ENCODE data around the gene TMEM50A. TPM values are rescaled to one million over a fixed set of nuclear protein-coding genes. Genes with fewer than 3 reads are reported as not detected.
"Not testable (repeated sequence)": the region's sequence is repeated elsewhere in the genome, so short reads cannot be mapped to it uniquely, and the experiment has no call there.

Gene TMEM50A
- total RNA-seq, 3 donors from 2014 or later (not counting 1 experiment from before 2014, with no cell fraction given), result 99.9 to 117 (median 107) TPM

DNA sequence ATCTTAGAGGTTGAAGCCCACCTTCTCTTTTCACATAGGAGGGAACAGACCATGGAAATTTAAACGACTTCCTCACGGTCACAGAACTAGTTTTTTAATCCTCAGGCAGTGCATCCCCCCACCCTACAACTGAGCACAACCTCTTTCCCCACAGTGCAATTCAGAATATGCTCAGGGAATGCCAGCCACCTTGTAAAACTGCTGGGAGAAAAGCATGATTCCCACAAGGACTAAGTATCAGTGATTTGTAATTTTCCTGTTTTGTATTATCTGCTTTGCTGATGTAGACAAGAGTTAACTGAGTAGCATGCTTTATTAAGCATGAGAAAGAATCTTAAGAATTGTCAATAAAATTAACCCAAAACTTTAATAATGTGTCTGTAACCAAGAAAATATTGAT, 23.8 kb downstream of the TMEM50A start:
- H3K4me3 Mint-ChIP-seq, result no peak overlapping the region
- 90% methylated on average over 2 of the region's 2 CpGs for WGBS (ENCODE audit: insufficient coverage)
- no peaks in the 10 kb centered on the region for H3K27me3 Mint-ChIP-seq (ENCODE audit: low read depth in 2 of 2)
- Histone ChIP-seq H3K36me3 (ENCODE audit: control insufficient read depth, insufficient read depth, low read length) (peaks cover 44% of the 10 kb centered on the region), H3K9me3 (ENCODE audit: control insufficient read depth, insufficient read depth, low read length) (no peaks in the 10 kb centered on the region), H3K27me3 (ENCODE audit: control insufficient read depth, insufficient read depth, low read length) (no peaks in the 10 kb centered on the region), H3K4me3 (ENCODE audit: low read length) (no peak overlapping the region), H3K27ac (ENCODE audit: low read length) (peak overlapping the region; percentile 14), H3K4me1 (ENCODE audit: control insufficient read depth, insufficient read depth, low read length) (no peaks in the 10 kb centered on the region)
- TF ChIP-seq, protein P1, sequence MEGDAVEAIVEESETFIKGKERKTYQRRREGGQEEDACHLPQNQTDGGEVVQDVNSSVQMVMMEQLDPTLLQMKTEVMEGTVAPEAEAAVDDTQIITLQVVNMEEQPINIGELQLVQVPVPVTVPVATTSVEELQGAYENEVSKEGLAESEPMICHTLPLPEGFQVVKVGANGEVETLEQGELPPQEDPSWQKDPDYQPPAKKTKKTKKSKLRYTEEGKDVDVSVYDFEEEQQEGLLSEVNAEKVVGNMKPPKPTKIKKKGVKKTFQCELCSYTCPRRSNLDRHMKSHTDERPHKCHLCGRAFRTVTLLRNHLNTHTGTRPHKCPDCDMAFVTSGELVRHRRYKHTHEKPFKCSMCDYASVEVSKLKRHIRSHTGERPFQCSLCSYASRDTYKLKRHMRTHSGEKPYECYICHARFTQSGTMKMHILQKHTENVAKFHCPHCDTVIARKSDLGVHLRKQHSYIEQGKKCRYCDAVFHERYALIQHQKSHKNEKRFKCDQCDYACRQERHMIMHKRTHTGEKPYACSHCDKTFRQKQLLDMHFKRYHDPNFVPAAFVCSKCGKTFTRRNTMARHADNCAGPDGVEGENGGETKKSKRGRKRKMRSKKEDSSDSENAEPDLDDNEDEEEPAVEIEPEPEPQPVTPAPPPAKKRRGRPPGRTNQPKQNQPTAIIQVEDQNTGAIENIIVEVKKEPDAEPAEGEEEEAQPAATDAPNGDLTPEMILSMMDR (IDR thresholded peaks at IDR 0.05), result no peak
- no peak for ATAC-seq
- no peak for DNase-seq
- H3K9me3 Mint-ChIP-seq, result no peaks in the 10 kb centered on the region
- H3K27ac Mint-ChIP-seq, result peak overlapping the region; percentile 24 to 53
- H3K36me3 Mint-ChIP-seq, result no peaks in the 10 kb centered on the region
- peaks cover 5 to 11% of the 10 kb centered on the region in 2 donors for H3K4me1 Mint-ChIP-seq
- intact Hi-C loops (cut with micrococcal nuclease), result no loop called here

DNA sequence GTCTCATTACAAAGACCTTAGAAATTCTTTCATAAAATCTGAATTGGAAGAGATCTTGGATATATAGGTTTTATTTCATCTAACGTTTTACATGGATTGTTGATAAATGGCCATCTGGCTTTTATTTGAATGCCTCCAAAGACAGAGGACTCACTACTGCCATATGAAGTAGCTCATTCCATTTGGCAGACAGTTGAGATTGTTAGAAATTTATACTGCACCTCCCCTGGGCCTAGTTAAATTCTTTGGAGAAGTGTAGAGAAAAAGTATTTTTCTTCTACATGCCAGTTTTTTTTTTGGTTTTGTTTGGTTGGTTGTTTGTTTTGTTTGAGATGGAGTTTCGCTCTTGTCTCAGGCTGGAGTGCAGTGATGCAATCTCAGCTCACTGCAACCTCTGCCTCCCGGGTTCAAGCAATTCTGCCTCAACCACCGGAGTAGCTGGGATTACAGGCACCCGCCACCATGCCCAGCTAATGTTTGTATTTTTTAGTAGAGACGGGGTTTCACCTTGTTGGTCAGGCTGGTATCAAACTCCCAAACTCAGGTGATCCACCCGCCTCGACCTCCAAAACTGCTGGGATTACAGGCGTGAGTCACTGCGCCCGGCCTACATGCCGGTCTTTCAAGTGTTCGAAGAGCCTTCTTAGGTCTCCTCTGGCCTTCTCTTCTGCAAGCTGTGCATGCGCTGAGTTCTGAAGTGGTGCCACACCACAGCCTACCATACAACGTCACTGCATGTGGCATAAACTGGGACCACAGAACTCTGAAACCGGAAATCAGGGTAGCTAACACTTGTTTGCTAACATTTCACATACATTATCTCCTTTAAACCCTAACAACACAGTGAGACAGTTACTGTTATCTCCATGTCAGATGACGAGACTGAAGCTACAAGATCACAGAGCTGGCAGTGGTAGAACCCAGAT, 24.8 kb downstream of the TMEM50A start:
- H3K4me3 ChIP-seq (ENCODE audit: low read length); H3K27ac Mint-ChIP-seq; H3K9me3 ChIP-seq (ENCODE audit: control insufficient read depth, insufficient read depth, low read length); H3K36me3 Mint-ChIP-seq; H3K9me3 Mint-ChIP-seq; H3K27ac ChIP-seq (ENCODE audit: low read length); H3K27me3 ChIP-seq (ENCODE audit: control insufficient read depth, insufficient read depth, low read length); H3K4me1 ChIP-seq (ENCODE audit: control insufficient read depth, insufficient read depth, low read length); intact Hi-C loops (cut with micrococcal nuclease); DNase-seq; H3K4me3 Mint-ChIP-seq; H3K27me3 Mint-ChIP-seq (ENCODE audit: low read depth in 2 of 2): not testable (repeated sequence)
- no CpG with 5 or more reads among the region's 17 CpGs for WGBS (ENCODE audit: insufficient coverage)
- ATAC-seq, result peak; percentile 85 to 93 (median 89)
- peaks cover 38% of the 10 kb centered on the region for H3K36me3 ChIP-seq (ENCODE audit: control insufficient read depth, insufficient read depth, low read length)
- peaks cover 5 to 11% of the 10 kb centered on the region in 2 donors for H3K4me1 Mint-ChIP-seq

DNA sequence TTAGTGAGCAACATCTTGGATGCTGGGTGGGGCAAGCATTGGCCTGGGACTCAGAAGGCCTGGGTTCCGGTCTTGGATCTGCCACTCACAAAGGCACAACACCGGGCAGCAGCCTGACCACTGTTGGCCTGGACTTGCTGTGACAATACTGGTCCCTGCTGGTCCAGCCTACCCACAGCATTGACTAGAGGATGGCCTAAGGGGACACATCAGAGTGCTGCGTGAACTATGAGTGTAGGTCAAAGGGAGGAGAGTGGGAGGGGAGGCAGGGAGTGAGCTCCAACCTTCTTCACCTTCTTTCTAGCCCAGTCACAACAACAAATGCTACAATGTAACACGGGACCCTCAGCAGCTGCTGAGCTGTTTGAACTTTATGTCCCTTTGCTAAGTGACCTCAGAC, 31.1 kb downstream of the TMEM50A start:
- H3K9me3 Mint-ChIP-seq, result no peaks in the 10 kb centered on the region
- no peaks in the 10 kb centered on the region for H3K36me3 Mint-ChIP-seq
- H3K4me1 Mint-ChIP-seq, result no peaks in the 10 kb centered on the region
- Histone ChIP-seq H3K4me3 (ENCODE audit: low read length) (no peak overlapping the region), H3K27me3 (ENCODE audit: control insufficient read depth, insufficient read depth, low read length) (no peaks in the 10 kb centered on the region), H3K27ac (ENCODE audit: low read length) (no peak overlapping the region), H3K9me3 (ENCODE audit: control insufficient read depth, insufficient read depth, low read length) (no peaks in the 10 kb centered on the region), H3K4me1 (ENCODE audit: control insufficient read depth, insufficient read depth, low read length) (no peaks in the 10 kb centered on the region), H3K36me3 (ENCODE audit: control insufficient read depth, insufficient read depth, low read length) (no peaks in the 10 kb centered on the region)
- ATAC-seq (no peak), DNase-seq (no peak)
- TF ChIP-seq, protein P1 (IDR thresholded peaks at IDR 0.05), result no peak
- intact Hi-C loops (cut with micrococcal nuclease), result no loop called here
- no peaks in the 10 kb centered on the region for H3K27me3 Mint-ChIP-seq (ENCODE audit: low read depth in 2 of 2)
- no peak overlapping the region for H3K4me3 Mint-ChIP-seq
- WGBS (ENCODE audit: insufficient coverage), result 86% methylated on average over 3 of the region's 4 CpGs
- no peak overlapping the region for H3K27ac Mint-ChIP-seq

DNA sequence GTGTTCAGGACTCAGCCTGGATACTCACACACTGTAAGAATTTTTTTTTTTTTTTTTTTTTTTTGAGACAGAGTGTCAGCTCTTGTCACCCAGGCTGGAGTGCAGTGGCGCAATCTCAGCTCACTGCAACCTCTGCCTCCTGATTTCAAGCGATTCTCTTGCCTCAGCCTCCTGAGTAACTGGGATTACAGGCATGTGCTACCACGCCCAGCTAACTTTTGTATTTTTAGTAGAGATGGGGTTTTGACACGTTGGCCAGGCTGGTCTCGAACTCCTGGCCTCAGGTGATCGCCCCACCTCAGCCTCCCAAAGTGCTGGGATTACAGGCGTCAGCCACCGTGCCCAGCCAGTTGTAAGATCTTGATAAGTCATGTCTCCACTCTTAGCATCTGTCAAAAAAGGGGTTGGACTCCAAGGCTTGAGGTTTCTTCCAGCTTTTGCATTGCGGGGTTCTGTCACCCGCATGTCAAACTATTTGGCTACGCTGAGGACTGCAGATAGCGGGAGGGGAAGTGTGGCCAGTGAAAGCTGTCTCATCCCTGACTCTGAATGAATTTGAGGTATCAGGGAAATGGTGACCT, 31.6 kb downstream of the TMEM50A start:
- not testable (repeated sequence) for H3K4me1 Mint-ChIP-seq
- 79% methylated on average over 10 of the region's 12 CpGs for WGBS (ENCODE audit: insufficient coverage)

DNA sequence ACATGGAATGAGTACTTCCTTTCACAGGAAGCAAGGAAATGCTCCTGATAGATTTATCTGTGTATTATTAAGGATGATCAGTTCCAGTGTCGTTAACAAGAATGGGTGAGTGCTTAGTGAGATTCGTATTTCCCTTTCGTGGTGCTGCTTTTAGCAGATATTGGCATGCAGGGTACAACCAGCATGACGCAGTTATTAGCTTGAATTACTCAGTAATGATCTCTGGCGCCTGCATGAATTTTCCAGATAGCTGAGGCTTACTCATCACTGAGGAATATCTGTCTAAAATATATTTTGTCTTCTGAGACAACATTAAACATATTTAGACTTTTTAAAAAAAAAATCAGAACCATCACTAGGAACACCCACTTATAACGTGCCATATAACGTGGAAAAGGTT, 33.6 kb downstream of the TMEM50A start:
- H3K27ac ChIP-seq (ENCODE audit: low read length); H3K4me3 Mint-ChIP-seq; intact Hi-C loops (cut with micrococcal nuclease); H3K36me3 Mint-ChIP-seq; DNase-seq; H3K4me1 ChIP-seq (ENCODE audit: control insufficient read depth, insufficient read depth, low read length); H3K27ac Mint-ChIP-seq; H3K4me3 ChIP-seq (ENCODE audit: low read length); H3K9me3 Mint-ChIP-seq; H3K9me3 ChIP-seq (ENCODE audit: control insufficient read depth, insufficient read depth, low read length); H3K36me3 ChIP-seq (ENCODE audit: control insufficient read depth, insufficient read depth, low read length); H3K4me1 Mint-ChIP-seq; H3K27me3 ChIP-seq (ENCODE audit: control insufficient read depth, insufficient read depth, low read length); H3K27me3 Mint-ChIP-seq (ENCODE audit: low read depth in 2 of 2); ATAC-seq: not testable (repeated sequence)
- 90% methylated on average over 7 of the region's 7 CpGs for WGBS (ENCODE audit: insufficient coverage)

More for the DNA sequence above, 31.6 kb downstream of the TMEM50A start:
- intact Hi-C loops (cut with micrococcal nuclease); DNase-seq; H3K9me3 Mint-ChIP-seq; H3K4me3 ChIP-seq (ENCODE audit: low read length); H3K36me3 Mint-ChIP-seq; H3K9me3 ChIP-seq (ENCODE audit: control insufficient read depth, insufficient read depth, low read length); H3K27ac ChIP-seq (ENCODE audit: low read length); H3K27me3 ChIP-seq (ENCODE audit: control insufficient read depth, insufficient read depth, low read length); H3K27ac Mint-ChIP-seq; H3K27me3 Mint-ChIP-seq (ENCODE audit: low read depth in 2 of 2); ATAC-seq; H3K4me1 ChIP-seq (ENCODE audit: control insufficient read depth, insufficient read depth, low read length); H3K4me3 Mint-ChIP-seq; H3K36me3 ChIP-seq (ENCODE audit: control insufficient read depth, insufficient read depth, low read length): not testable (repeated sequence)

DNA sequence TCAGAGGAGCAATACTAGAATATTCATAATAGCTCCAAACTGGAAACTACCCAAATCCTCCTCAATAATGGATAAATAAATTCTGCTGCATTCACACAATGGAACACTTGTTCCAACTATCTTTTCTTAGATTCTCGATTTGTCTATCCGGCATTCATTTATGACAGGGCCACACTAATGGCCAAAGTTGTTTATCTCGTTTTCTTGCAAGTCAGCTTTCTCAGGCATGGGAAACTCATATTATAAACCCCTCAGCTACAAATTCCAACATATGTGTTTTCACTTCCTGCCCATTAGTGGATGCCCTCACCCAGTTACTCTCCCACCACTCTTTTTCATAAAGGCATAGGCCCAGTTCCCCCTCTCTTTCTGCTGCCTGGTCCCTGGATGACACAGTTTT, 40.2 kb downstream of the TMEM50A start:
- H3K4me1 Mint-ChIP-seq; H3K4me3 ChIP-seq (ENCODE audit: low read length); H3K36me3 ChIP-seq (ENCODE audit: control insufficient read depth, insufficient read depth, low read length); H3K27me3 Mint-ChIP-seq (ENCODE audit: low read depth in 2 of 2); H3K9me3 Mint-ChIP-seq; DNase-seq; H3K27me3 ChIP-seq (ENCODE audit: control insufficient read depth, insufficient read depth, low read length); H3K4me1 ChIP-seq (ENCODE audit: control insufficient read depth, insufficient read depth, low read length); H3K36me3 Mint-ChIP-seq; H3K4me3 Mint-ChIP-seq; H3K27ac ChIP-seq (ENCODE audit: low read length); H3K9me3 ChIP-seq (ENCODE audit: control insufficient read depth, insufficient read depth, low read length); H3K27ac Mint-ChIP-seq; ATAC-seq; intact Hi-C loops (cut with micrococcal nuclease): not testable (repeated sequence)
- 92% methylated on average over 3 of the region's 3 CpGs for WGBS (ENCODE audit: insufficient coverage)
